GM23248 (cell line): ENCODE results near the gene CD58.

Experiments used
- EZH2 ChIP-seq: fragments of 200-600 bp; sonication (generic); IDR thresholded peaks from 2 replicates; pipeline ENCODE4 v1.6.1; 2018; ENCODE audit warnings: antibody characterized with exemption, mild to moderate bottlenecking; ENCODE audit not compliant: insufficient read depth, poor library complexity, severe bottlenecking
- EZH2phosphoT487 ChIP-seq: fragments of 200-600 bp; sonication (generic); IDR thresholded peaks from 2 replicates; pipeline ENCODE4 v1.6.1; 2018; ENCODE audit warnings: antibody characterized with exemption, moderate library complexity, mild to moderate bottlenecking, low read depth; ENCODE audit not compliant: insufficient read depth

DNA sequence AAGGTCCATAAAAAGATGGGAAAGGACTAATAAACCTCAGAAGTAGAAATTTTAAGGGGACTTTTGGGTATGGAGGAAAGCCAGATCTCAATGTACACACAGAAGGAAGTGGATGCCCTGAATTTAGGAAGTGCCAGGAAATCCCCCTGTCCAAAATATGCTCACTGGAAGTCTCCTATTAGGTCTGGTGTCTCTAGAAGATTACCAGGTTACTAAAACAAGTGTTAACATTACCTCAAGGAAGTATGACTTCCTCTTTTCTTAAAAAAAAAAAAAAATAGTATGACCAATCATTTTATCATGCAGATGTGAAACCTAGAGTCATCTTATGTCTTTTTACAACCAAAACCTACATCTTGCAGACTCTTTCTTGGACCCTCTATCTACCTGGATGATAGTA lies 30.7 kb downstream of the CD58 start:
- TF ChIP-seq EZH2 (no peak), EZH2phosphoT487 (no peak)
